Parathyroid adenoma (tissue), 2 donors: Measurements from ENCODE around the gene MNX1.

ENCODE experiments used
- H2AFZ ChIP-seq: fragments of 300-600 bp; sonication (generic); one replicate; pipeline ENCODE4 v1.7.0; 2017; ENCODE audit warnings: antibody characterized with exemption, mild to moderate bottlenecking
- H3K27ac ChIP-seq: fragments of 300-600 bp; sonication (generic); one replicate; pipeline ENCODE4 v1.7.0; 2017
- H3K27me3 ChIP-seq: fragments of 300-600 bp; sonication (generic); one replicate; pipeline ENCODE4 v1.7.0; 2017; ENCODE audit warnings: low read length; ENCODE audit not compliant: control insufficient read depth, insufficient read depth
- H3K36me3 ChIP-seq: fragments of 300-600 bp; sonication (generic); one replicate; pipeline ENCODE4 v1.7.0; 2017; ENCODE audit warnings: low read length; ENCODE audit not compliant: control insufficient read depth, insufficient read depth
- H3K4me1 ChIP-seq: fragments of 300-600 bp; sonication (generic); one replicate; pipeline ENCODE4 v1.7.0; 2017; ENCODE audit warnings: control low read depth
- H3K4me2 ChIP-seq: fragments of 300-600 bp; sonication (generic); one replicate; pipeline ENCODE4 v1.7.0; 2017; ENCODE audit warnings: low read length
- H3K4me3 ChIP-seq: fragments of 300-600 bp; sonication (generic); one replicate; pipeline ENCODE4 v1.7.0; 2017; ENCODE audit warnings: low read depth, low read length
- H3K79me2 ChIP-seq: fragments of 300-600 bp; sonication (generic); one replicate; pipeline ENCODE4 v1.7.0; 2017; ENCODE audit warnings: control low read depth
- H3K9ac ChIP-seq: fragments of 300-600 bp; sonication (generic); one replicate; pipeline ENCODE4 v1.7.0; 2017; ENCODE audit warnings: mild to moderate bottlenecking
- H3K9me3 ChIP-seq: fragments of 300-600 bp; sonication (generic); one replicate; pipeline ENCODE4 v1.7.0; 2017; ENCODE audit warnings: low read length; ENCODE audit not compliant: control insufficient read depth
- CTCF ChIP-seq: fragments of 300-600 bp; sonication (generic); IDR thresholded peaks from one replicate; pipeline ENCODE4 v1.7.0; 2017; ENCODE audit warnings: antibody characterized with exemption, mild to moderate bottlenecking
- donor health status: primary hyperparathyroidism.

MNX1 gene

GRCh38 chr7:157000741-157001653 lies 9.5 kb downstream of the MNX1 start:
- no peak overlapping the region for H2AFZ ChIP-seq
- H3K9ac ChIP-seq: no peak overlapping the region
- H3K27ac ChIP-seq: no peak overlapping the region
- H3K27me3 ChIP-seq: peaks cover 22% of the 10 kb centered on the region
- H3K4me3 ChIP-seq: no peak overlapping the region
- H3K9me3 ChIP-seq: no peaks in the 10 kb centered on the region
- H3K4me1 ChIP-seq: no peaks in the 10 kb centered on the region
- H3K36me3 ChIP-seq: no peaks in the 10 kb centered on the region
- no peaks in the 10 kb centered on the region for H3K79me2 ChIP-seq
- H3K4me2 ChIP-seq: no peak overlapping the region
- no peak for TF ChIP-seq CTCF

- no peak for TF ChIP-seq CTCF
- no peak overlapping the region for H3K9ac ChIP-seq
Observed at GRCh38 chr7:156999958-157000726, 10.3 kb downstream of the MNX1 start.

DNA sequence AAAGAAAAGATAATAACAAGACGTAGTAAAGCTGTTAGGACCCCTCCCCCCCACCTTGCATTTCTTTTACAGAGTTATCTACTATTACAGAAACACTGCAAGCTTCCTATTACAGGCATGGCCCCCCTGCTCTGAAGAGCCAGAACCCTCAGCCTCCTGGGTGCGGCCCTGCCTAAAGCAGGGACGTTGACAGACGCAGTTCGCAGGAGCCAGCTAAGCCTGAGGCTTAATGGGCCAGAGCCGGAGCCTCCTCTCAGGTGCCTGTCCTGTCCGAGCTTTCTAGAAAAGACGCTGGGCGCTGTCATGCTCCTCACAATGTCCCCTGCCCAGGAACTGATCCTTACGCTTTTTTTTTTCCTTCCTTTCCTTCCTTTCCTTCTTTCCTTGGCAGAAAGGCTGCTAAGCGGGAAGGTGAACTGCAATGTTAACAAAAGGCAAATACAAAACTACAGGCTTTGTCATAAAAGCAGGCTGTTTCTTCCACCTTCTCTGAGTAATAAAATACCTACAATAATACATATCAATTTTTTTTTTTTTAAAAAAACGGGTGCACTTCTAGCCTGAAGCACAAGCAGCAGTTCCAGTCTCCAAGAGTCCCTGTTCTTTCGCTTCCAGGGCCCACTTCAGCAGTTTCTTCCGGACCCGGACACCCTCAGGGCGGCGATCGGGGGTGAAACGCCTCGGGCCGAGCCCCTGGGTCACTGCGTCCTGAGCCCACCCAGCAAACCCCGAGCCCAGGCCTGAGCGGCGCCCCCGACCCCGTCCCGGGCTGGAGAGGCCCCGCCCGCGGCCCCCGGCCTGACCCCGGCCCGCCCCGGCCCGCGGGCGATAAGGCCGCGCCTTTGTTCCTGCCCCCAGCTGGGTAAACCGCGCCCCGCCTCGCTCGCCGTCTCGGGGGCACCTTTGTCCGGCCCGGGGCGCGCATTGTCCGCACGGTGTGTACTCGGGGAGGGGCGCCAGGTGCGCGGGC lies 11.2 kb downstream of the MNX1 start:
- no peaks in the 10 kb centered on the region for H3K4me1 ChIP-seq
- H3K4me2 ChIP-seq: no peak overlapping the region
- no peaks in the 10 kb centered on the region for H3K9me3 ChIP-seq
- H3K79me2 ChIP-seq: no peaks in the 10 kb centered on the region
- H3K27ac ChIP-seq: no peak overlapping the region
- no peak overlapping the region for H3K9ac ChIP-seq
- no peak for TF ChIP-seq CTCF
- no peaks in the 10 kb centered on the region for H3K36me3 ChIP-seq
- H3K4me3 ChIP-seq: no peak overlapping the region
- no peak overlapping the region for H2AFZ ChIP-seq
- H3K27me3 ChIP-seq: peaks cover 18% of the 10 kb centered on the region

More at GRCh38 chr7:156999958-157000726, 10.3 kb downstream of the MNX1 start:
- H3K27me3 ChIP-seq: peaks cover 22% of the 10 kb centered on the region
- H3K9me3 ChIP-seq: no peaks in the 10 kb centered on the region
- H3K4me3 ChIP-seq: peak overlapping the region; percentile 39
- no peaks in the 10 kb centered on the region for H3K36me3 ChIP-seq
- no peak overlapping the region for H3K27ac ChIP-seq
- H3K79me2 ChIP-seq: no peaks in the 10 kb centered on the region
- H3K4me2 ChIP-seq: peak overlapping the region; percentile 65
- H2AFZ ChIP-seq: peak overlapping the region; percentile 41
- H3K4me1 ChIP-seq: no peaks in the 10 kb centered on the region

GRCh38 chr7:156994417-156994816 lies 16.0 kb downstream of the MNX1 start:
- H3K4me1 ChIP-seq: no peaks in the 10 kb centered on the region
- H2AFZ ChIP-seq: no peak overlapping the region
- no peaks in the 10 kb centered on the region for H3K79me2 ChIP-seq
- H3K9me3 ChIP-seq: no peaks in the 10 kb centered on the region
- no peak for TF ChIP-seq CTCF
- no peak overlapping the region for H3K4me2 ChIP-seq
- H3K27ac ChIP-seq: no peak overlapping the region
- no peak overlapping the region for H3K9ac ChIP-seq
- H3K36me3 ChIP-seq: no peaks in the 10 kb centered on the region
- H3K4me3 ChIP-seq: no peak overlapping the region
- no peaks in the 10 kb centered on the region for H3K27me3 ChIP-seq
